DLD1 (cell line): ENCODE measurements around the gene ENTHD1.

Source experiments
- in situ Hi-C: cut with HindIII; loops from 2 replicates; pipeline ENCODE4 v1.10.0; 2017; ENCODE audit warnings: low sequenced_read_pairs

ENTHD1 gene

DNA sequence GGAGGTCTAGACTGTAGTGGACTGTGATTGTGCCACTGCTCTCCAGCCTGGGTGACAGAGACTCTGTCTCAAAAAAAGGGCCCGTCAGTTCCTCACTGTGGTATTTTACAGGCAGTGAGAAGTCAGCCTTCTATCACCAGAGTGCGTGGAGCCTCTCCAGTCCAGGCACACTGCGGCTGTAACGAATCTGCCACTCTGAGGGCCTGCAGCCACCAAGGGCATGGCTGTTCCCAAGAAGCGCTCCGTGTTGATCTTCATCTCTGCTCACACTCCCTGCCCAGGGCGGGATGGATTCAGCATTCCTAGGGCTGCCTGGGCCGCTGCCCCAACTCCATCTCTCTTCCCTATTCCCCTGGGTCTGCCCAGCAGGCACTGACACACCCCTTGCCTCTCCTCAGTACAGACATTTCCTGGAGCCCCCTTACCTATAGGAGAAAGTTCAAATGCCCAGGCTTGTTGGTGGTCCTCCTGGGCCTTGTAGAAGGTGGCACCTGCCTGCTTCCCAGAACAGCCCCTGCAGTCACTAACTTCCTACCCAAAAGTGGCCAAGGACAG is 174.6 kb downstream of the ENTHD1 start:
- in situ Hi-C loops: no loop called here

DNA sequence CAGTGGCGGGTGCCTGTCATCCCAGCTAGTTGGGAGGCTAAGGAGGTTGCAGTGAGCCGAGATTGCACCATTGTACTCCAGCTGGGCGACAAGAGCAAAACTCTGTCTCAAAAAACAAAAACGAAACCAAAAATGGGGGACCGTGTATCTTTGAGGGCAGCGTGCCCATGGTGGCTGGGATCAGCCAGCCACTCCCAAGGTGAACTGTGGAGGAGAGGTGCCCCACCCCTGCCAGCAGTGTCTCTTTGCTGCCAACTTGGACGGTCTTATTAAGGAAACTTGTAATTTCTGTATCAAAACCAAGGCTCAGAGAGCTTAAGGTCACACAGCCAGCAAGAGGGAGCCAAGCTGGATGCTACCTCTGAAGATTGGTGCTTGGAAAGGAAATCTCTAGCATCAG is 175.4 kb downstream of the ENTHD1 start:
- in situ Hi-C loops: no loop called here

DNA sequence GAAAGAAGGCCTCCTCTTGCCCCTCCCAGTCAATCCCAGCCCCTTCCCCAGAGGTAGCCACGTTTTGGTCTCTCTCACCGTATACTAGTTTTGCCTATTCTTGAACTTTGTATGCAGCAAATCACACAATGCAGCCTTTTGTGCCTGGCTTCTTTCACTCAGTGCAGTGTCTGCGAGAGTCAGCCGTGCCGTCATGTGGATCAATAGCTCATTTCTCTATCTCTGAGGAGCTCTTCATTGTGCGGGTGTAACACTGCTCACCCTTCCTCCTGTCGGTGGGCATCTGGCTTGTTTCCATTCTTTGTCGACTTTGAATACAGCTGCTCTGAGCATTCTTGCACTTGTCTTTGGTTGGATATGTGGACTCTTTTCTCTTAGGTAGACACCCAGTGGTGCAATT is 176.5 kb downstream of the ENTHD1 start:
- in situ Hi-C loops: no loop called here

DNA sequence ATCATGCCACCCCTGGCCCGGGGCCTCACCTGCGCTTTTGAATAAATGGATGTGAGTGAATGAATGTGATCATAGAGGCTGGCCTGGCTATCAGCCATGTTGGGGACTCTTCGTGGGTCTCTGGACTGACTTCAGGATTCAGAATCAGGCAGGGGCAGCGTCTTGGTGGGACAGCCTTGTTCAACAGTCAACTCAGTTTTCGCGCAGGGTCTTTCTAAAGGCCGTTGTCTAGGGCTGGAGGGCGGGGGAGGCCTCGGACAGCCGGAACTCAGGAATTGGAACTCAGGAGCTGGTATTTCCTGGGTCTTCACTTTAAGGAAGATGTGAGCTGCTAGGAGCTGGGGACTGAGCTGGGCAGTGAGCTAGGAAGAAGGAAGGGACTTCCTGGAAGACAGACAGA is 177.0 kb downstream of the ENTHD1 start:
- in situ Hi-C loops: no loop called here

DNA sequence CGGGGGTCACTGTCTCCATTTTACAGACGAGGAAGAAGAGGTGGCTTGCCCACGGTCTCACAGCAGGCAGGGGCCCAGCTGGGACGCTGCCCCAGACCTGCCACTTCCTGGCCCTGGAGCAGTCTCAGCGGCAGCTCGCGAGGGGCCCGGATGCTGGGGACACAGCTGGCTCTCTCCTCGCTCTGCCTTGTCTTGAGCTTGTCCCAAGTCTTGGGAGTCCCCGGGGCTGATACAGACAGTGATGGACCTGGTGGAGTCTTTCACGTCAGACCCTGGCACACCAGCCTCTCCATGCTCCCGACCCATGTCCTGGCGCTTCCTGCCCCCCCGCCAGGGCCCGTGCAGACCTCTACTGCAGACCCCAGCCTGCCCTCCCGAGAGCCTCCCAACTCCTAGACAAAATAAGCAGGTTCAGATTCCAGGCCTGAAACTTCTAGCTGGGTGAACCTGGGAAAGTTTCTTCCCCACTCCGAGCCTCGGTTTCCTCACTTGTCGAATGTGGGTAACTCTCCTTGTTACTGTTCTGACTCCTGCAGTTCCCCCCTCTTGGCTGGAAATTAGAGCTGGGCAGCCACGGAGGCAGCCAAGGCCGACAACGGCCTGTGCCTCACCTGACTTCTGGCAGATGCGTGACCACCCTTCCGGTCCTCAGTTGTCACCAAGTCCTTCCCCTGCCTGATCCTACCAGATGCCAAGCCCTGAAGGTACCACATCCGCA is 177.6 kb downstream of the ENTHD1 start:
- in situ Hi-C loops: no loop called here

DNA sequence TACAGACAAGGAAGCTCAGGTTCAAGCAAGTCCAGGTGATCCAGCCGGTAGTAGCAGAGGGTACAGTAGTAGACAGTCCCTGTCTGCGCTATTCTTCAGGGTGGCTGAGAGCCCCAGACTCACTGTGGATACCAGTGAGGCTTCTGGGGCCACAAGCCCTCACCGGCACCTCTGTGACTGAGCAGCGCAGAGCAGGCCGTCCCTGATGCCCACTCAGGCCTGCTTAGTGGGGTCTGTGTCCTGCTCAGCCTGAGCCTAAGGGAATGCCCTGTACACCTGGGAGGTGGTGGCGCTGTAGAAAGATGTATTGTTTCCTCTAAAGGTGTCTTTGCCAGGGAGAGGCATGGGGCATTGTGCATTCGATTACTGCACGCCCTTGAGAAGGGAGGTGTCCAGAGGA is 179.2 kb downstream of the ENTHD1 start:
- in situ Hi-C loops: no loop called here

DNA sequence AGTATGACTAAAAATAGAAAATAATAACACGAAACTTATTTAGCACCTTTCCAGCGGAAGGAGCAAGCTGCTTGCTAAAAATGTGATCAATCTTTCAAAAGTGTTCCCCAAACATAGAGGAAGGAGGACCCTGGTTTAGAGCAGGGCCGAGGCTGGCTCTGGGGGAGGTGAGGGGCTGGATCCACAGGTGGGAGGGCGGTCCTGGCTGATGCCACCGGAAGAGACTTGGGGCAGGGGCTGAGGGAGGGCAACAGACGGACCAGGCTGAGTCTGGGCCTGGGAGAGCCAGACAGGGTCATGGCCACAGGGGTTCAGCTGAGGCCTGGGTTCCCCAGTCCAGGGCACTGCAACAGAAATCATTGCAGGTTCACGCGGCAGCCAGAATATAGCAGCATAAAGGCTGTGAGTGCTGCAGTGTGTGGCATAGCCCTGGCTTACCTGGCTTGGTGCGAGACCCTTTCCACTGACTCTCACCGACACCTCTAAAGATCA is 179.7 kb downstream of the ENTHD1 start:
- in situ Hi-C loops: no loop called here

DNA sequence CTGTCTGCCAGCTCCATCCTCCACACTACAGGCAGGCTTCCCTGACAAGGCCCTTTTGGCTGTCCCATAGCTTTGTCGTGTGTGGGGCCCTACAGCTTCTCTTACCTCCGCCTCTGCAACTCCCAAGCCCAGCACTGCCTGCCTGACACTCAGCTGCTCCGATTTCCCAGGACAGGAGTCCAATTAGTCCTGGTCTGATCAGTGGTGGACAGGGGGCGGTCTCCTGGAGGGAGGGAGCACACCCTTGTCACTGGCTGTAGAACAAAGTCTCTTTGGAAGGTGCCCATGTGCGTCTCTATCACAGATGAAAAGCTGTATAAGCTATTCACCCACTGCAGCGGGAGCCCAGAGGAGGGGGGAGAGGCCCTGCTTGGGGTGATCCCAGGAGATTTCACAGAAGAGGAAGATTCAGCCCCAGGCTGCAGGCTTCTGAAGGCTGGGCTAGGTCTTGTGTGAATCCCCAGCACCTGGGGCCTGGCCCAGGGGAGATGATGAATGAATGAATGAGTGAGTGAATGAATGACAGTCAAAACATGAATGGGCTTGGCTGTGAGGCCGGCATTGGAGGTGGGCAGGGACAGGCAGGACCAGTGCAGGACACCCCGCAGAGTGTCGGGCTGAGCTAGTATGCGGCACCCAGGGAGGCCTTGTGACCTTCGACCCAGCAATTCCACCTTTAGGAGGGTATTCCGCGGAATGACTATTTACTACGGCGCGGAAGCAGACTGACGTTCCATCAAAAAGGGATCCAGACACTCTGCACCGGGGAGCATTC is 180.6 kb downstream of the ENTHD1 start:
- in situ Hi-C loops: no loop called here

DNA sequence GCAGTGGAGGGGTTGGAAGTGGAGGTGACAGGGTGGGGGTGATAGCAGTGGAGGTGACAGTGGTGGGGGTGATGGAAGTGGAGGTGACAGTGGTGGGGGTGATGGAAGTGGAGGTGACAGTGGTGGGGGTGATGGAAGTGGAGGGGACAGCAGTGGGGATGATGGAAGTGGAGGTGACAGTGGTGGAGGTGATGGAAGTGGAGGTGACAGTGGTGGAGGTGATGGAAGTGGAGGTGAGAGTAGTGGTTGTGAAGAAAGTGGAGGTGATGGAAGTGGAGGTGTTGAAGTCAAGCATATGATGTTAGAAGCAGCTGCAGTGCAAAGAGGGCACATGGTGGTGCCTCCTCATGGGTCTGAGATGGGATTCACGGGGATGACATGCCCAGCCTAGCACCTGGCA is 181.5 kb downstream of the ENTHD1 start:
- in situ Hi-C loops: no loop called here

DNA sequence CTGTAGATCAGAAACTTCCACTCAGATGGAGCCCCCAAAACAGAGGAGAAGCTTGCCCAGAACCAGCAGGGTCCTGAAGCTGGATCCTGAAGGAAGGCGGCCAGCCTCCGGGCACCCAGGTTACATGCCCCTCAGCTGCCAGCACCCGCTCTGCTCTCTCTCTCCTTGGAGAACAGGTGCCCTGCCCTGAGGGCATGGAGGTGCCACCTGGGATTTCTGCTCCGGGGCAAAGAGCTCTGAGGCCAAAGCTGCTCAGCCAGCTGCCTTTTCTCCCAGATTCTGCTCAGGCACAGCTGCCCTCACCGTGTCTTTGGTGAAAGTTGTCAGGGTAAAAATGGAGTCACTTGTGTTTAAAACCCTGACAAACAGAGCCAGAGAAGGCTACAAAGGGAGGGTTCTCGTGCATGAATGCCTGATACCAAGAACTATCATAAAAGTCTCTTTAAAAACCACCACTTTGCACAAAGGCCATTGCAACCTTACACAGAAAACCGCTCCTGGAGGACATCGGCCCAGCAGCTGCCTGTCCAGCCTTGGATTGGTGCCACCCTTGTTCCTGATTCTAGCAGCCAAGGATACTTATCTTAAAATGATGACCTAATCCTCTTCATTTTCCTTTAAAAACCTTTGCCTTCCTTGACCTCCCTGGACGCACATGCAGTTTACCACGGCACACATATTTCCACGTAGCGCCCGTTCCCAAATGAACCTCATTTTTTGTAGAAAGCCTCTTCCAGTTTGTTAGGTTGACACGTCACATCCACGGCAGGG is 183.0 kb downstream of the ENTHD1 start:
- in situ Hi-C loops: no loop called here

DNA sequence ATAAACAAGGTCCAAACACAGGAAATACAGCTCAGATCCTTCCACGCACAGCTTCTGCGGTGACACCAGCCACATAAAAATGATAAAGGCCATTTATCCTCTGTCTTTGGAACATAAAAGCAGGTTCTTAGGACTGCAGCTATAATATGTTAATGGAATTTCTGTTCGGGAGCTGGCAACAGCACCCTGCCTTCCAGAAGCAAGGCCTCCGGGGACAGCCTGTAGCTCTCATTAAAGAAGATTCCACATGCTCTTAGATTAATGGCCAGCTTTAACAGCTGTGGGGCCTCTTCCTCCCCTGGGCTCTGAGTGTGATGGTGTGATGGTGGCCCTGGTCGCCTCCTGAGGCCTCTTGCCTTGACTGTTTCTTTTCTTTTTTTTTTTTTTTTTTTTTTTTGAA is 185.7 kb downstream of the ENTHD1 start:
- in situ Hi-C loops: no loop called here

DNA sequence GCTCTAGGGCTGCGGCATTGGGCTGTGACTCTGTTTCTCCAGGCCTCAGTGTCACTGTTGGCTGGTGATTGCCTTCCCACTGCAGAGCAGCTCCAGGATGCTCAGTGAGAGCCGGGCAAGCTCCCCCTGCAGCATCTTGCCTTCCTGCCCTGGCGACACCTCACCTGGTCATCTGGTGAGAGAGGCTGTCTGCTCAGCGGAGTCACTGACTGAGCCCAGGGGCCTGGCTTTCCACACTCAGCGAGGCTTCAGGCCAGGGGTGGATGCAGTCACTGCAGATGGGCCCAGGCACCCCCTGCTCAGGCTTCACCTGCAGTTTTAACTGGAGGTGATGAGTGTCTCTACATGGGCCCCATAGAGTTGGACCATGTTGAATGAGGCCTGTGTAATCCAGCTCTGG is 186.2 kb downstream of the ENTHD1 start:
- in situ Hi-C loops: no loop called here

DNA sequence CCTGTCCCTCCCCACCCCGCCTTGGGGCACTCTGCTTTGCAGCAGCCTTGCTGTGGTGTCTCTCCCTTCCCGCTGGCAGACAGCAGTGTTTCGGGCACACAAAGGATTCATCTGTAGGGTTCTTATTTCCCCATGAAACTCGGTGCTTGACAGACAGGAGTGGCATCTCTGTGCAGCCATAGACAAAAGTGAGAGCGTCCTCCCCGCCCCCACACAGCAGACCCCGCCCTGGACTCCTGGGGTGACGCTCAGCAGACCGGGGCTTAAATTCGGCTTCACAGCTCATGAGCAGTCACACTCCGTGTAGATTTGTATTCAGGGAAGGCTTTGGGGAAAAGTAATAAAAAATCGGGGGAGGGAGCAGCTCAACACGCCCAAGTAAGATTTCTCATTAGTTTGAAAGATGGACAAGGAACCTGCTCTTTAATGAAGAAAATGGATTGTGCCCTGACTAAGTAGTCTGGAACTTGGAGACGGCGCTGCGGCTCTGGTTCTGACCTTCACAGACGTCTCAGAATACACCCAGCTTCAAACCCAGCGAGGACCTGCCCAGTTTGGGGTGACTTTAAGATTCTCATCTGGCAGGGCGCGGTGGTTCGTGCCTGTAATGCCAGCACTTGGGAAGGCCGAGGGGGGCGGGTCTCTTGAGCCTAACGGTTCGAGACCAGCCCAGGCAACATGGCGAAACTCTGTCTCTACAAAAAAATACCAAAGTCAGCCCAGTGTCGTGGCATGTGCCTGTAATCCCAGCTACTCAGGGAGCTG is 187.0 kb downstream of the ENTHD1 start:
- in situ Hi-C loops: no loop called here

DNA sequence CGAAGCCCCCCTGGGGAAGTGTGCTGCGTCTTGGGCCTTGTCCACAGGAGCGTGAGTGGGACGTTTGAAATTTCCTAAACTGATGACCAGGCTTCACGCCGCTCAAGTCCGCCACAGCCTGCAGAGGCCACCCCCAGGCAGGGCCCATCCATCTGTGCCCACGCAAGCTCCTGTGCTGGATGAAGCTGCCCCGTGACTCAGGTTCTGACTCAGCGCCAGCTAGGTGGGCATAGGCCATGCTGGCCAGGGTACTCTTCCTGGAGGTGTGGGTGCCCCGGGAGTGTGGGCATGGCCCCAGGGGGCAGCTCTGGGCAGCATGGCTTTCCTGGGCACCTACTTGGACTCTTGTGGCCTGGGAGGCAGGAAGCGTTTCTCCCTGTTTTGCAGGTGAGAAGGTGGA is 188.2 kb downstream of the ENTHD1 start:
- in situ Hi-C loops: no loop called here

DNA sequence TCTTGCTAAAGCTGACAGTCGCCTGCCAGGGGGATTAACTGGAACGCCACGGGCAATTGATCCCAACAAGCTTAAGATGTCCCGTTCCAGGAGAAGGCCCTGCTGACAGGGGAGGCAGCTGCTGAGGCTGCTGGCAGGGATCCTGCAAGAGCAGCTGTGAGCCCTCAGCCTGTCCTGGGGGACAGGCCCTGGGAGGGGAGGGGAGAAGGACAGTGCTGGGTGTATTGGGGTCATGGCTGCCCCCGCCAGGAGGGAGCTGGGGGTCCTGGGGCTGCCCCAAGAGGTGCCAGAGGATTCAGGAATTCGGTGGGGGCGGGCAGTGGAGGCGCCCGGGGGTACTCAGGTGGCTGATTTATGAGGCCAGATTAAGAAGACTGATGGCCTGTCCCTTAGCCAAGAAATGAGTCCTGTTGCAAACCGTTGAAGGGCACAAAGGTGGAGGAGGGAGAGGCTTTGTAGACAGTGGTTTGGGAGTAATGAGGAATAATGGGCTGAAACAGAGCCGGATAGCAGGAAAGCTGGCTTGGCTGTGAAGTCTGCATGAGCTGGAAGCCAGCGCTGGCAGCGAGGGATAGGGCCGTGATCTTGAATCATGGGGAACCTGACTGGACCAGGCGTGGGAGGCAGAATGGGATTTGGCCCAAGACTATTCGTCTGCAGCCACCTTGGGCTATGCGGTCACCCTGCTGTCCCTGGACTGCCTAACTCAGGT is 189.5 kb downstream of the ENTHD1 start:
- in situ Hi-C loops: no loop called here

DNA sequence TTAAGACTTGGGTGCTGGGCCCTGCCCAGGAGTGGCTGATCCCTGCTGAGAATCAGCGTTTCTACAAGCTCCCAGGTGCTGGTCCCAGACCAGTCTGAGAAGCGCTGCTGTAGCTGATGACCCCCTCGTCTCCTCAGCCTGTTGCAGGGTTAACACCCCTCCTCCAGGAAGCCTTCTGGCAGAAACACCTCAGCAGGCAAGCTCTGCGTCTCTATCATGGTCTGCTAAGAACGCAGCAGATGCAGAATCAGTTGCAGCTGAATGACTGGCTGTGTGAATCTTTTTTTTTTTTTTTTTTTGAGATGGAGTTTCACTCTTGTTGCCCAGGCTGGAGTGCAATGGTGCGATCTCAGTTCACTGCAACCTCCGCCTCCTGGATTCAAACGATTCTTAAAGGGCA is 190.5 kb downstream of the ENTHD1 start:
- in situ Hi-C loops: no loop called here

DNA sequence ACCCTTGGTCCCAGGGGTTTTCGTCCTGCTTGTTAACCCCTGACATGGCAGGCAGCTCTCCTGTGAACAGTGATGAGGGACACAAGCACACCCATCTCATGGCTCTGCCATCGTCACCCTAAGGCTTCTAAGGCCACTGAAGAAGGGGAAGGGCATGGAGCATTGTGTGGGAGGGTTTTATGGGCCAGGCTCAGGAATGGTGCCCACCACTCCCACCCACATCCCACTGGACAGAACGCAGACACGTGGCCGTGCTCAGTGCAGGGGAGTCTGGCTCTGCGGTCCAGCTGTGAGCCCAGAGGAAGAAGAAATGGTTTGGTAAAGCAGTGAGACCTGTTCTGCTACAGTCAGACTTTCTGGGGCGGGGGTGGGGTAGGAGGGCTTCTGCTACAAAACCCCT is 193.0 kb downstream of the ENTHD1 start:
- in situ Hi-C loops: no loop called here

DNA sequence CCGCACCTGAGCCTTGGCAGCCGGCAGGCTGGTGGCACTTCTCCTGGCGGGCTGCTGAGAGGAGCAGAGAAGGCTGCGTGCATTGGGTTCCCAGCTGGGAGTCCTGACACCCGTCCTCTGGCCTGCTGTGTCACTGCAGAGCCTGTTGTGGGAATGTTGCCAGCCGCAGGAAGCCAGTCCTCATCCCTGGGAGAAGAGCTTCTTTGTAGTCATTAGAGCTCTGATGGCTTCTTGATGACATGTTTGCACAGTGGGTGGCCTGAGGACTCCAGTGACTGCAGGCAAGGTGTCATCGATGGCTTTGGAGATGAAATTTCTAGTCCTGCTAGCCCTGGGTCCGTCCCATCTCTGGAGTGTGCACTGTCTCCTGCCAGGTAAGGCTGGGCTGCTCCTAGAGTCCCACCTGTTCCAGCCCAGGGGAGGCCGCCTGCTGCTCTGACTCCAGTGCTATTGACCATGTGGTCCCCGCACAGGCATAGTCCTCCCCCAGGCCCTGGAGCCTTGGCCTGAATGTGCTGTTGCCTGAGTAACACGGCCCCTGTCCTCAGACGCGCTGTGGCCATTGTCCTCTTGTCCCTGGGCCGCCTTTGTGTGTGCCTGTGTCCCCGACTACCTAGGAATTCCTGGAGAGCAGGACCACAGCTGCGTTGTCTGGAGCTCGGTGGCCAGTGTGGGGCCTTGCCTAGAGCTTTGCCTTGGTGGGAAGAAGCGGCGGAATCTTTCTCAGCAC is 193.8 kb downstream of the ENTHD1 start:
- in situ Hi-C loops: no loop called here

DNA sequence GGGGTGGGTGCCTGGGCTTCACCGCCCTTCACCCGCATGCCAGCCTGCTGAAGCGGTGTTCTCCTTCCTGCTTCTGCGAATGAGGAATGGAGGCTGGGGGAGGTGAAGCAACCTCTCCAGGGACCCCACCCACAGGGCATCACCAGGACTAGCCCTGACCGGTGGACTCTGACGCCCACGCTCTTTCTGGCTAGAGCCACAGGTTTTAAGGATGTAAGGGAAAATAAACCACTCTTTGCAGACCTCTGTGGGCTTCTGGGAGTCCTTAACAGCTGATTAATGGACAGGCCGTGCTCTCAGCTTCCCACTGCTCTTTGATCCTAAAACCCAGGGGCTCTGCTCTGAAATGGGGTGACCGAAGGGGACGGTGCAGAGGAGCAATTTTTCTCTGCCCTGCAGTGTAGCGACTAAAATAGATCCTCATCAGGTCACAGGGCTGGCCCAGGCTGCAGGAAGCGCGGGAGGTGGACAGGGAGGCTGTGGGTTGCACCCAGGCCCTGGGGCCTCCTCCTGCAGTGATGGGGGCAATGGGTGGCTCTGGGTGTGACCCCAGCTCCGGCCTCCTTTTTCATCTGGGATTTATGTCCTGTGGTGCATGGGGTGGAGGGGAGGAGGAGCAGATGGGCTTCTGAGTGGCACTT is 195.7 kb downstream of the ENTHD1 start:
- in situ Hi-C loops: no loop called here
